Amniotic epithelial cell (primary cell): ENCODE data around the gene TRPM2.

Experiments
- DNase-seq: peaks from one replicate; pipeline ENCODE4 v3.0.0-alpha.2; 2010; ENCODE audit warnings: low read depth

TRPM2 gene

DNA sequence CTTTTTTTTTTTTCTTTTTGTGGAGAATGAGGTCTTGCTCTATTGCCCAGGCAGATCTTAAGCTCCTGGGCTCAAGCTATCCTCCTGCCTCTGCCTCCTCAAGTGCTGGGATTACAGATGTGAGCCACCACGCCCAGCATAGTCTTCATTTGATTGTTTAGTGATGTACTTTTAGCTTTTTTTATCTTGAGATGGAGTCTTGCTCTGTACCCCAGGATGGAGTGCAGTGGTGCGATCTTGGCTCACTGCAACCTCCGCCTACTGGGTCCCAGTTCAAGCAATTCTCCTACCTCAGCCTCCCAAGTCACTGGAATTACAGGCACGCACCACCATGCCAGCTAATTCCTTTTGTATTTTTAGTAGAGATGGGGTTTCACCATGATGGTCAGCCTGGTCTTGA lies 77.9 kb downstream of the TRPM2 start:
- no peak for DNase-seq

GRCh38 chr21:44432841-44433790 lies 79.7 kb downstream of the TRPM2 start:
- DNase-seq: no peak

- no peak for DNase-seq
These were observed 80.6 kb downstream of the TRPM2 start for GRCh38 chr21:44433791-44434567.

DNA sequence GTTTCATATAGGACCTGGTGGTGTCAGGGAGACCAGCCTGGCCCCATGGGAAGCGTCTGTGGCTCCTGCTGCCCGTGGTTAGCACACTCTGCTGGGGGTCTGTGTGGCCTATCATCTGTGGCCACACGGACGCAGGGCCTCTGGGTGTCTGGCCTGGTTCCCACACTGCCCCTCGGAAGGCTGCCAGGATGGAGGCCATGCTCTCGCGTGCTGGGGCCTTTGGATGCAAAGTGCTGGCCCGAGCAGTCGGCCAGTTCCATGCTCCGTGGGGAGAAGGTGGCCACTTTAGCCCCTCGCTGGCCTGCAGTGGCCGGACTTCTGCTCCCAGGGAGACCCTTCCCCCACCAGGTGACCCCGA lies 81.1 kb downstream of the TRPM2 start:
- DNase-seq: no peak

- no peak for DNase-seq
These were observed 81.7 kb downstream of the TRPM2 start for GRCh38 chr21:44434936-44435635.

DNA sequence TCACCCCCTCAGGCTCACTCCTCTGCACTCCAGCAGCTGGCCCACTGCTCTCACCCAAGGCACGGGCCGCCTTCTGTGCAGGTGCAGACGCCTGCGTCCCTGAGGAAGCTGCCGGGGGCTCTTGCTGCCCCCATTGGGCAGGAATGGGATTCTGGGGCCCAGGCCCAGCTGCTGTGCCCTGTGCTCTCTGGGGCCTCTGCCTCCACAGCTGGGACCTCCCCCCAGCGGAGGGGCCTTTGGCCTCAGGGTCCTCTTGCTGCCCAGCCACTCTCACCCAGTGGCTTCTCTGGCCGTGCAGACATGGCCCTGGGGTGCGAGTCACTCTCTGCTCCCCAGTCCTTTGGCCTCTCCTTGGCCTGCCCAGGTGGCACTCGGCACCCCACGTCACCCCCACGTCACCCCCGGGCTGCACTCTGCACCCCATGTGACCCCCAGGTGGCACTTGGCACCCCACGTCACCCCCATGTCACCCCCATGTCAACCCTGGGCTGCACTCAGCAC lies 82.7 kb downstream of the TRPM2 start:
- no peak for DNase-seq

DNA sequence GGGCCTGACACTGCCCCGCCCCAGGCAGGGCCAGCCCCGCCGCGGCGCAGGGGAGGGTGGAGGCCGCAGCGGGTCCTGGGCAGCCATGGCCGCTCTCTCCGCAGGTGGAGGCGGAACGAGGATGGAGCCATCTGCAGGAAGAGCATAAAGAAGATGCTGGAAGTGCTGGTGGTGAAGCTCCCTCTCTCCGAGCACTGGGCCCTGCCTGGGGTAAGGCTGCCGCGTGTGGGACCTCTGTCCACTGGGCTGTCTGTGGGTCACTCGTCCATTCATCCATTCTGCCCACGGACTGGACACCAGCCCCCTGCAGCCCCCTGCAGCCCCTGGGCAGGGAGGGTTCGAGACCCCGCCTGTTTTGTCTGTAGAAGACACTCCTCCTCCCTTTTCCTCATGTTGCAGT lies 83.5 kb downstream of the TRPM2 start:
- DNase-seq: no peak

DNA sequence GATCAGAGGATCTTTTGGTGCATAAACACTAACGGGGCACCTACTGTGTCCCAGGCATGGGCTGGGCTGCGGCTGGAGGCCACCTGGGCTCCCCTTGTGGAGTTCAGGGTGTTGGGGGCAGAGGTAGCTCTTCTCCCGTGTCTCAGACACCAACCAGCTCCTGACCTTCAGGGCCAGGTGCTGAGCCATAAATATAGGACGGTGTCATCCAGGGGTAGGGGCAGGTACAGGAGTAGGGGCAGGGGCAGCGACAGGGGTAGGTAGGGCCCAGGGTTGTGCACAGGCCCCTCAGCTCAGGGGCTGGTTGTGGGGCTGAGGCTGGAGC lies 83.9 kb downstream of the TRPM2 start:
- DNase-seq: no peak

DNA sequence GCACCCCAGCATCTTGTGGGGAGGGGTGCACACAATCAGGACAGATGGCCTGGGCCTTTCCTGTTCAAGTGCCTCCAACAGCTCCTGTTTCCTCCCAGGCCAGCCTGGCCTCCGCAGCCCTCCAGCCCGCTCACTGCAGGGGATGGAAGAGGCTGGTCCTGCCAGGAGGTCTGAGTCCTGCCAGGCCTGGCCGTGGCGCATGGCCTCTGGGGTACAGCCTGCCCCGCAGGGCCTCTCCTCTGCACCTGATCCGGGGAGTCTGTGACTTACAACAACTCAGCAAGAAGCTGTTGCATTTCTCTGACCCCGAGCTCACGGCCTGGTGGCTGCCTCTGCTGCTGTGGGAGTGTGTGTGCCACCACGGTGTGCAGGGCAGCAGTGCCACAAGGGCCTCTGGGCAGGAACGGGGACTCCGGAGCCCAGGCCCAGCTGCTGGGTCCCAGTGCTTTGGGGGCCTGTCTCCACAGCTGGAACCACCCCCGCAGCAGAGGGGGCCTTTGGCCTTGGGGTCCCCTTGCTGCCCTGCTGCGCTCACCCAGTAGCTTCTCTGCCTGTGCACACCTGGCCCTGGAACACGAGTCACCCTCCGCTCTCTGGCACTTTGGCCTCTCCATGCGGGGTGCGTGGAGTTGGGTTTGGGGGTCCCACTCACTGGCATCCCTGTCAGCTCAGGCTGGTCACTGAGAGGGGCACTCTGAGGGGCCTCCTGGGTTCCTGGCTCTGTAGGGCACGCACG lies 84.4 kb downstream of the TRPM2 start:
- DNase-seq: no peak

GRCh38 chr21:44438531-44439210 lies 85.2 kb downstream of the TRPM2 start:
- DNase-seq: no peak

DNA sequence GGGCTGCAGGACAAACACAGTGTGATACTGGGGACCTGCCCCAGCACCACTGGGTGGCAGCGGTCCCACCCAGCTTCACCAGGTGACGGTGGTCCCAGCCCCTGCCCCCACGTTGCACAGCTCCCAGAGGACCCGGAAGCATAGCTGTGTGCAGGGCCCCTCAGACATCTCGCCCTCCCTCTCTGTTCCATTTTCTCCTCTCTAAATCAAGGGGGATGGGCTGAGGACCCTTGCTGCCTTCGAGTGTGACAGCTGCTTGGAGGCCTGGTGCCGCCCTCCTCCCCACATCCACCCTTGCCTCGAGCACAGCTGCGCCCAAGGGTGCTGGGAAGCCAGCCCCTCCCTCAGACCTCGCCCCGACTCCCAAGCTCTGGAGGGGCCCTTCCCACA lies 85.8 kb downstream of the TRPM2 start:
- no peak for DNase-seq

- DNase-seq: no peak
These were observed 87.0 kb downstream of the TRPM2 start for GRCh38 chr21:44440241-44441040.

DNA sequence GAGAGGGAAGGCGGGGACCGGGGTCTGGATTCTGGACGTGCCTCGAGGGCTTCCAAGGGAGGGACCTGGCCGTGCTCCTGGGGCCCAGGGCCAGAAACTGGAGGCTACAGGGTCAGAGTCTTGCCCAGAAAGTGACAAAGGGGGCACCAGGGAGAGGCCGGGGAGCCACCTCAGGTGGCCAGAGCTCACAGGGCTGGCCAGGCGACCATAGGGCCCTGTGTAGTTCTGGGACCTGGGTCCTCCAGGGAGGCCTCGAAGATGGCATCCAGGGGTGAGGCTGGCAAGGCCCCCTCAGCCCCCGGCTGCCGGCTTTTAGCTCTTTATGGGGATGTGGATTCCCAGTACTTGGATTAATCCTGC lies 87.6 kb downstream of the TRPM2 start:
- no peak for DNase-seq

DNA sequence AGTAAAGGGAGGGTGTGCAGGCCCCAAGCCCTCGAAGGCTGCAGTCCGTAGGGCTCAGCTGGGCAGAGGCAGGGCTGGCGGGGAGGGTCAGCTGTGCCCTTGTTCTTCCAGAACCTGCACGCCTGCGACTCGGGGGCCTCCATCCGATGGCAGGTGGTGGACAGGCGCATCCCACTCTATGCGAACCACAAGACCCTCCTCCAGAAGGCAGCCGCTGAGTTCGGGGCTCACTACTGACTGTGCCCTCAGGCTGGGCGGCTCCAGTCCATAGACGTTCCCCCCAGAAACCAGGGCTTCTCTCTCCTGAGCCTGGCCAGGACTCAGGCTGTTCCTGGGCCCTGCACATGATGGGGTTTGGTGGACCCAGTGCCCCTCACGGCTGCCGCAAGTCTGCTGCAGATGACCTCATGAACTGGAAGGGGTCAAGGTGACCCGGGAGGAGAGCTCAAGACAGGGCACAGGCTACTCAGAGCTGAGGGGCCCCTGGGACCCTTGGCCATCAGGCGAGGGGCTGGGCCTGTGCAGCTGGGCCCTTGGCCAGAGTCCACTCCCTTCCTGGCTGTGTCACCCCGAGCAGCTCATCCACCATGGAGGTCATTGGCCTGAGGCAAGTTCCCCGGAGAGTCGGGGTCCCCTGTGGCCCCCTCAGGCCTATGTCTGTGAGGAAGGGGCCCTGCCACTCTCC lies 88.3 kb downstream of the TRPM2 start:
- no peak for DNase-seq

DNA sequence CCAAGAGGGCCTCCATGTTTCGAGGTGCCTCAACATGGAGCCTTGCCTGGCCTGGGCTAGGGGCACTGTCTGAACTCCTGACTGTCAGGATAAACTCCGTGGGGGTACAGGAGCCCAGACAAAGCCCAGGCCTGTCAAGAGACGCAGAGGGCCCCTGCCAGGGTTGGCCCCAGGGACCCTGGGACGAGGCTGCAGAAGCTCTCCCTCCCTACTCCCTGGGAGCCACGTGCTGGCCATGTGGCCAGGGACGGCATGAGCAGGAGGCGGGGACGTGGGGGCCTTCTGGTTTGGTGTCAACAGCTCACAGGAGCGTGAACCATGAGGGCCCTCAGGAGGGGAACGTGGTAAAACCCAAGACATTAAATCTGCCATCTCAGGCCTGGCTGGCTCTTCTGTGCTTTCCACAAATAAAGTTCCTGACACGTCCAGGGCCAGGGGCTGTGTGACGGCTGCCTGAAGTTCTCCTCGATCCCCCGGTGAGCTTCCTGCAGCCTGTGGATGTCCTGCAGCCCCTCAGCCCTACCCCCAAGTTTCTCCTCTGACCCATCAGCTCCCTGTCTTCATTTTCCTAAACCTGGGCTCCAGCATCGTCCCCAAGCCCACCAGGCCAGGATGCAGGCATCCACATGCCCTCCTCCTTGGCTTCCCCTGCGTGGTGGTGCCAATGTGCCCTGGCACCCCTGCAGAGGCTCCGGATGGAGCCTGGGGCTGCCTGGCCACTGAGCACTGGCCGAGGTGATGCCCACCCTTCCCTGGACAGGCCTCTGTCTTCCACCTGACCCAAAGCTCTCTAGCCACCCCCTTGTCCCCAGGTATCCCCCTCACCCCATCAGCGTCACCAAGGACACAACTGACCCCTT lies 89.1 kb downstream of the TRPM2 start:
- DNase-seq: no peak

- DNase-seq: no peak
These were observed 90.0 kb downstream of the TRPM2 start for GRCh38 chr21:44443291-44443890.

GRCh38 chr21:44443891-44444285 lies 90.5 kb downstream of the TRPM2 start:
- DNase-seq: no peak

DNA sequence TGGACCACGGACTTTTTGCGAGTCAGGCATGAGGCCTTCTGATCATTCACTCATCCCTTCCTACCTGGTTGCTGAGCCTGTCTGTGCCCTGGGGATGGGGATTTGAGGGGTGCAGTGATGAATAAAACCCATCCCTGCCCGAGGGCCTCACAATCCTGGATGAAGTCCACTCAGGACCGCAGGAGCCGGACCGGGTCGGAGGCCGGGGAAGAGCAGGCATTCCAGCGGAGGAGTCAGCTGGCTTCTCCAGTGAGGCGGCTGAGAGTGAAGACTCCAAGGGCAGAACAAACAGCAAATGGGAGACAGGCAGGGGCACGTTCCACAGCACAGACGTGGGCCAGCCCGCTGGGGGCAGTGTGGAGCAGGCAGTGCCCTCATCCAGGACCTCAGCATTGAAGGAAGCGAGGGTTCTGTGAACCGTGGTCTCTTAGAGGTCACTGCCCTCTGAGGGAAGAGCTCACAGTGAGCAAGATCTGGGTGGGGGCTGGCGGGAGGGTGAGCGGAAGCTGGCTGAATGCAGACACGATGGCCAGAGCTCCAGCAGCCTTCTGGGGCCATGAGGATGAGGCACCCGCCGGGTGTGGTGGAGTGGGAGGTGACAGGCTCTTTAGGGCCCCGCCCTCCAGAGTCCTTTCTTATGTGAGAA lies 91.0 kb downstream of the TRPM2 start:
- DNase-seq: no peak
